22Rv1 (cell line): ENCODE measurements around the gene ANKLE2.

Experiments
- CTCF ChIP-seq: fragments of 450-650 bp; IDR thresholded peaks from 2 replicates; pipeline ENCODE4 v1.5.1; 2017; ENCODE audit warnings: mild to moderate bottlenecking
- ZFX ChIP-seq: fragments of 450-650 bp; IDR thresholded peaks from 2 replicates; pipeline ENCODE4 v1.6.1; 2017; ENCODE audit warnings: antibody characterized with exemption, borderline replicate concordance

GRCh38 chr12:132747896-132748295 lies 13.7 kb downstream of the ANKLE2 start:
- TF ChIP-seq CTCF (no peak), ZFX (no peak)
